Mesenchymal stem cell (in vitro differentiated cells and primary cell): ENCODE data around the gene KIF22.
A peak's percentile ranks its signal among the peaks of the same experiment; 100 is the strongest.

Experiments used
- DNase-seq: peaks from one replicate; pipeline ENCODE4 v3.0.0-alpha.2; 2013
- H2AFZ ChIP-seq: one replicate; pipeline ENCODE4 v1.6.1; 2013; ENCODE audit warnings: low read depth, mild to moderate bottlenecking, control low read depth, inconsistent platforms, low read length, moderate library complexity
- H2AK5ac ChIP-seq: 2 replicates; pipeline ENCODE4 v1.6.1; 2013; ENCODE audit warnings: low read length, moderate library complexity, mild to moderate bottlenecking, inconsistent platforms; ENCODE audit not compliant: severe bottlenecking
- H2BK120ac ChIP-seq: one replicate; pipeline ENCODE4 v1.6.1; 2013; ENCODE audit warnings: low read depth, mild to moderate bottlenecking, inconsistent platforms, low read length, moderate library complexity
- H2BK12ac ChIP-seq, 2 experiments: one replicate each; pipeline ENCODE4 v1.6.1; 2013; ENCODE audit warnings: inconsistent platforms in 2 of 2, low read length in 2 of 2, mild to moderate bottlenecking in 2 of 2, moderate library complexity in 2 of 2, control low read depth in 1 of 2
- H2BK15ac ChIP-seq: one replicate; pipeline ENCODE4 v1.6.1; 2013; ENCODE audit warnings: mild to moderate bottlenecking, low read depth, inconsistent platforms; ENCODE audit not compliant: poor library complexity, severe bottlenecking
- H2BK5ac ChIP-seq: 2 replicates; pipeline ENCODE4 v1.6.1; 2013; ENCODE audit warnings: low read depth, mild to moderate bottlenecking, low read length, control low read depth, inconsistent platforms; ENCODE audit not compliant: poor library complexity, severe bottlenecking
- H3K14ac ChIP-seq, 2 experiments: one replicate each; pipeline ENCODE4 v1.6.1; 2013; ENCODE audit warnings: inconsistent platforms in 2 of 2, low read length in 2 of 2, control low read depth in 1 of 2, mild to moderate bottlenecking in 1 of 2, moderate library complexity in 1 of 2
- H3K18ac ChIP-seq, 2 experiments: one replicate each; pipeline ENCODE4 v1.6.1; 2013; ENCODE audit warnings: inconsistent platforms in 2 of 2, low read length in 2 of 2, control low read depth in 1 of 2, low read depth in 1 of 2, mild to moderate bottlenecking in 1 of 2
- H3K23ac ChIP-seq, 2 experiments: one replicate each; pipeline ENCODE4 v1.6.1; 2013; ENCODE audit warnings: inconsistent platforms in 2 of 2, low read length in 2 of 2, mild to moderate bottlenecking in 2 of 2, moderate library complexity in 2 of 2, control low read depth in 1 of 2
- H3K27ac ChIP-seq: 2 replicates; pipeline ENCODE4 v1.5.1; 2013; ENCODE audit warnings: mild to moderate bottlenecking, moderate library complexity, low read length, control low read depth, inconsistent platforms; ENCODE audit not compliant: poor library complexity, severe bottlenecking
- H3K27me3 ChIP-seq, 2 experiments: 2 replicates each; pipeline versions ENCODE4 v1.6.1 to v1.7.0; 2013; ENCODE audit warnings: low read length in 2 of 2, mild to moderate bottlenecking in 2 of 2, moderate library complexity in 2 of 2, control low read depth in 1 of 2, inconsistent platforms in 1 of 2; ENCODE audit not compliant: control insufficient read depth in 1 of 2, insufficient read depth in 1 of 2
- H3K36me3 ChIP-seq, 2 experiments: 2 replicates each; pipeline versions ENCODE4 v1.6.1 to v1.7.0; 2013; ENCODE audit warnings: low read length in 2 of 2, control low read depth in 1 of 2, inconsistent platforms in 1 of 2, low read depth in 1 of 2, mild to moderate bottlenecking in 1 of 2; ENCODE audit not compliant: insufficient read depth in 2 of 2, control insufficient read depth in 1 of 2
- H3K4ac ChIP-seq, 2 experiments: one replicate each; pipeline ENCODE4 v1.6.1; 2013; ENCODE audit warnings: inconsistent platforms in 2 of 2, low read length in 2 of 2, mild to moderate bottlenecking in 2 of 2, moderate library complexity in 2 of 2, control low read depth in 1 of 2, low read depth in 1 of 2
- H3K4me1 ChIP-seq: 2 replicates; pipeline ENCODE4 v1.6.1; 2013; ENCODE audit warnings: low read depth, low read length, control low read depth; ENCODE audit not compliant: control insufficient read depth, insufficient read depth
- H3K4me2 ChIP-seq: 2 replicates; pipeline ENCODE4 v1.6.1; 2013; ENCODE audit warnings: low read length, mild to moderate bottlenecking, inconsistent platforms; ENCODE audit not compliant: poor library complexity, severe bottlenecking
- H3K4me3 ChIP-seq, 2 experiments: 2 replicates each; pipeline versions ENCODE4 v1.5.1 to v1.7.0; 2013; ENCODE audit warnings: low read length in 2 of 2, mild to moderate bottlenecking in 2 of 2, control low read depth in 1 of 2, low read depth in 1 of 2; ENCODE audit not compliant: insufficient read depth in 1 of 2
- H3K79me1 ChIP-seq: replicated peaks from 2 replicates; pipeline ENCODE4 v1.6.1; 2013; ENCODE audit warnings: mild to moderate bottlenecking, control low read depth, low read length, inconsistent platforms; ENCODE audit not compliant: poor library complexity, severe bottlenecking
- H3K9ac ChIP-seq: 2 replicates; pipeline ENCODE4 v1.7.0; 2013; ENCODE audit warnings: mild to moderate bottlenecking, low read length, moderate library complexity
- H3K9me3 ChIP-seq: 2 replicates; pipeline ENCODE4 v1.7.0; 2013; ENCODE audit warnings: mild to moderate bottlenecking, low read length; ENCODE audit not compliant: control insufficient read depth
- H4K8ac ChIP-seq: one replicate; pipeline ENCODE4 v1.6.1; 2013; ENCODE audit warnings: inconsistent platforms, mild to moderate bottlenecking, low read length, moderate library complexity
- H4K91ac ChIP-seq: one replicate; pipeline ENCODE4 v1.6.1; 2013; ENCODE audit warnings: mild to moderate bottlenecking, low read length, inconsistent platforms
- WGBS: methylation state at CpG from one replicate; pipeline ENCODE4 v1.1.7; 2013; ENCODE audit warnings: mixed read lengths; 5-methylcytosine and 5-hydroxymethylcytosine counted together

KIF22 gene

GRCh38 chr16:29804455-29805231 is 14.1 kb downstream of the KIF22 start:
- peak; percentile 13 for DNase-seq
- Histone ChIP-seq H2AK5ac (peak overlapping the region; percentile 76), H2BK5ac (peak overlapping the region; percentile 61), H3K36me3 (peaks cover 34 to 35% of the 10 kb centered on the region in 2 experiments), H4K8ac (peak overlapping the region; percentile 95), H3K23ac (peak overlapping the region in 1 of 2 experiments; percentile 84), H2BK12ac (peak overlapping the region; percentile 57 to 88), H3K4me2 (peak overlapping the region; percentile 91), H3K14ac (peak overlapping the region in 1 of 2 experiments; percentile 99), H3K4me3 (peak overlapping the region; percentile 79 to 92), H4K91ac (peak overlapping the region; percentile 99), H3K4me1 (peaks cover 33% of the 10 kb centered on the region), H3K18ac (peak overlapping the region; percentile 95 to 97), H2BK120ac (peak overlapping the region; percentile 91), H3K79me1 (peaks cover 11% of the 10 kb centered on the region), H3K4ac (peak overlapping the region; percentile 98 to 100), H3K9me3 (no peaks in the 10 kb centered on the region), H3K27me3 (no peaks in the 10 kb centered on the region), H2BK15ac (peak overlapping the region; percentile 96), H3K9ac (peak overlapping the region; percentile 98), H2AFZ (peak overlapping the region; percentile 49), H3K27ac (peak overlapping the region; percentile 96)
- WGBS, result 39% methylated on average over 26 of the region's 26 CpGs

- H3K4me1 ChIP-seq, result peaks cover 39% of the 10 kb centered on the region
- peak overlapping the region; percentile 95 for H4K8ac ChIP-seq
- peak overlapping the region; percentile 99 for H4K91ac ChIP-seq
- 2% methylated on average over 55 of the region's 103 CpGs for WGBS
- H2BK15ac ChIP-seq, result peak overlapping the region; percentile 33
- peak overlapping the region; percentile 95 to 97 for H3K18ac ChIP-seq
- peak overlapping the region; percentile 49 for H2AFZ ChIP-seq
- peak overlapping the region; percentile 79 to 92 for H3K4me3 ChIP-seq
- peaks cover 37% of the 10 kb centered on the region in 2 experiments for H3K36me3 ChIP-seq
- peaks cover 9% of the 10 kb centered on the region for H3K79me1 ChIP-seq
- H3K14ac ChIP-seq, result peak overlapping the region in 1 of 2 experiments; percentile 99
- no peaks in the 10 kb centered on the region for H3K9me3 ChIP-seq
- H2BK120ac ChIP-seq, result peak overlapping the region; percentile 91
- peak overlapping the region; percentile 76 for H2AK5ac ChIP-seq
- H2BK12ac ChIP-seq, result peak overlapping the region in 1 of 2 experiments; percentile 88
- H3K27me3 ChIP-seq, result no peaks in the 10 kb centered on the region
- H3K4me2 ChIP-seq, result peak overlapping the region; percentile 91
- H2BK5ac ChIP-seq, result peak overlapping the region; percentile 61
- peak overlapping the region in 1 of 2 experiments; percentile 84 for H3K23ac ChIP-seq
- DNase-seq, result peak; percentile 97
- H3K4ac ChIP-seq, result peak overlapping the region; percentile 98 to 100
- H3K9ac ChIP-seq, result peak overlapping the region; percentile 98
- H3K27ac ChIP-seq, result peak overlapping the region; percentile 96
These were observed 14.9 kb downstream of the KIF22 start for GRCh38 chr16:29805232-29806098.

- no peaks in the 10 kb centered on the region for H3K9me3 ChIP-seq
- H3K27me3 ChIP-seq, result no peaks in the 10 kb centered on the region
- H3K18ac ChIP-seq, result peak within 1 kb of the TSS; percentile 93 to 99
- H2BK5ac ChIP-seq, result peak within 1 kb of the TSS; percentile 61
- peak within 1 kb of the TSS; percentile 52 to 79 for H2BK12ac ChIP-seq
- H2AK5ac ChIP-seq, result peak within 1 kb of the TSS; percentile 28
- H3K23ac ChIP-seq, result peak within 1 kb of the TSS in 1 of 2 experiments; percentile 99
- WGBS, result 4% methylated on average over 5 of the region's 67 CpGs
- peak within 1 kb of the TSS; percentile 92 for H4K91ac ChIP-seq
- peaks cover 7% of the 10 kb centered on the region for H3K79me1 ChIP-seq
- H2BK15ac ChIP-seq, result peak within 1 kb of the TSS; percentile 88
- peaks cover 44% of the 10 kb centered on the region for H3K4me1 ChIP-seq
- H2BK120ac ChIP-seq, result peak within 1 kb of the TSS; percentile 90
- peak within 1 kb of the TSS; percentile 79 to 92 for H3K4me3 ChIP-seq
- peaks cover 35 to 38% of the 10 kb centered on the region in 2 experiments for H3K36me3 ChIP-seq
- H3K9ac ChIP-seq, result peak within 1 kb of the TSS; percentile 98
- peak within 1 kb of the TSS; percentile 91 for H3K4me2 ChIP-seq
- peak within 1 kb of the TSS; percentile 90 for H4K8ac ChIP-seq
- peak within 1 kb of the TSS; percentile 86 for H3K27ac ChIP-seq
- DNase-seq, result no peak
- peak within 1 kb of the TSS in 1 of 2 experiments; percentile 90 for H3K14ac ChIP-seq
- no peak within 1 kb of the TSS for H2AFZ ChIP-seq
- H3K4ac ChIP-seq, result peak within 1 kb of the TSS; percentile 80 to 97
These were observed 15.6 kb downstream of the KIF22 start, which contains the start of gene MAZ for GRCh38 chr16:29806099-29806579. MAZ (plus strand) TSS chr16:29806529; CDS start chr16:29806702, 173 bp downstream.
